Neuron (in vitro differentiated cells): ENCODE results near the gene PTPRN2.
"Not testable (repeated sequence)": the region's sequence is repeated elsewhere in the genome, so short reads cannot be mapped to it uniquely, and the experiment has no call there.

Experiments
- H2AFZ ChIP-seq: one replicate; pipeline ENCODE4 v1.6.1; 2013; ENCODE audit warnings: low read depth, mild to moderate bottlenecking, inconsistent platforms, low read length, moderate library complexity
- H3K27me3 ChIP-seq: one replicate; pipeline ENCODE4 v1.6.1; 2013; ENCODE audit warnings: low read length; ENCODE audit not compliant: insufficient read depth
- H3K36me3 ChIP-seq: one replicate; pipeline ENCODE4 v1.6.1; 2013; ENCODE audit warnings: low read length; ENCODE audit not compliant: insufficient read depth
- H3K4me1 ChIP-seq: one replicate; pipeline ENCODE4 v1.6.1; 2013; ENCODE audit warnings: low read length; ENCODE audit not compliant: insufficient read depth
- H3K4me3 ChIP-seq: 2 replicates; pipeline ENCODE4 v1.5.1; 2013; ENCODE audit warnings: mild to moderate bottlenecking, low read length, moderate library complexity
- H3K9me3 ChIP-seq: one replicate; pipeline ENCODE4 v1.6.1; 2013; ENCODE audit warnings: low read length

Gene PTPRN2

GRCh38 chr7:158443014-158443687 lies 144.5 kb downstream of the PTPRN2 start:
- Histone ChIP-seq H3K27me3 (peaks cover 5% of the 10 kb centered on the region), H3K9me3 (no peaks in the 10 kb centered on the region), H3K4me3 (no peak overlapping the region), H3K4me1 (no peaks in the 10 kb centered on the region), H2AFZ (no peak overlapping the region), H3K36me3 (no peaks in the 10 kb centered on the region)

- no peak overlapping the region for H3K4me3 ChIP-seq
- no peaks in the 10 kb centered on the region for H3K36me3 ChIP-seq
- H3K9me3 ChIP-seq = no peaks in the 10 kb centered on the region
- H2AFZ ChIP-seq = no peak overlapping the region
- no peaks in the 10 kb centered on the region for H3K4me1 ChIP-seq
- H3K27me3 ChIP-seq = peaks cover 5% of the 10 kb centered on the region
Observed at GRCh38 chr7:158442260-158442659, 145.4 kb downstream of the PTPRN2 start.

- Histone ChIP-seq H3K9me3 (no peaks in the 10 kb centered on the region), H3K4me1 (no peaks in the 10 kb centered on the region), H3K27me3 (no peaks in the 10 kb centered on the region), H2AFZ (no peak overlapping the region), H3K36me3 (no peaks in the 10 kb centered on the region), H3K4me3 (no peak overlapping the region)
Observed at GRCh38 chr7:158439035-158439434, 148.6 kb downstream of the PTPRN2 start.

- no peaks in the 10 kb centered on the region for H3K4me1 ChIP-seq
- H2AFZ ChIP-seq = no peak overlapping the region
- H3K4me3 ChIP-seq = no peak overlapping the region
- no peaks in the 10 kb centered on the region for H3K9me3 ChIP-seq
- no peaks in the 10 kb centered on the region for H3K36me3 ChIP-seq
- no peaks in the 10 kb centered on the region for H3K27me3 ChIP-seq
Observed at GRCh38 chr7:158432369-158433341, 155.0 kb downstream of the PTPRN2 start.

- Histone ChIP-seq H3K27me3 (no peaks in the 10 kb centered on the region), H3K4me3 (no peak overlapping the region), H3K36me3 (no peaks in the 10 kb centered on the region), H3K4me1 (no peaks in the 10 kb centered on the region), H2AFZ (no peak overlapping the region), H3K9me3 (no peaks in the 10 kb centered on the region)
Observed at GRCh38 chr7:158431941-158432347, 155.7 kb downstream of the PTPRN2 start.

GRCh38 chr7:158431055-158431940 lies 156.3 kb downstream of the PTPRN2 start:
- no peak overlapping the region for H2AFZ ChIP-seq
- H3K9me3 ChIP-seq = no peaks in the 10 kb centered on the region
- no peaks in the 10 kb centered on the region for H3K36me3 ChIP-seq
- no peak overlapping the region for H3K4me3 ChIP-seq
- no peaks in the 10 kb centered on the region for H3K4me1 ChIP-seq
- no peaks in the 10 kb centered on the region for H3K27me3 ChIP-seq

GRCh38 chr7:158430308-158431034 lies 157.2 kb downstream of the PTPRN2 start:
- no peaks in the 10 kb centered on the region for H3K9me3 ChIP-seq

GRCh38 chr7:158428837-158429753 lies 158.5 kb downstream of the PTPRN2 start:
- H3K4me3 ChIP-seq = no peak overlapping the region
- no peak overlapping the region for H2AFZ ChIP-seq
- no peaks in the 10 kb centered on the region for H3K4me1 ChIP-seq
- H3K9me3 ChIP-seq = no peaks in the 10 kb centered on the region
- H3K27me3 ChIP-seq = no peaks in the 10 kb centered on the region
- no peaks in the 10 kb centered on the region for H3K36me3 ChIP-seq

More at GRCh38 chr7:158430308-158431034, 157.2 kb downstream of the PTPRN2 start:
- Histone ChIP-seq H3K4me3 (no peak overlapping the region), H2AFZ (no peak overlapping the region), H3K27me3 (no peaks in the 10 kb centered on the region), H3K4me1 (no peaks in the 10 kb centered on the region), H3K36me3 (no peaks in the 10 kb centered on the region)

- no peaks in the 10 kb centered on the region for H3K4me1 ChIP-seq
- no peak overlapping the region for H3K4me3 ChIP-seq
- no peaks in the 10 kb centered on the region for H3K9me3 ChIP-seq
- no peaks in the 10 kb centered on the region for H3K36me3 ChIP-seq
- H2AFZ ChIP-seq = no peak overlapping the region
- H3K27me3 ChIP-seq = no peaks in the 10 kb centered on the region
Observed at GRCh38 chr7:158428131-158428836, 159.3 kb downstream of the PTPRN2 start.

- H3K36me3 ChIP-seq, H3K4me1 ChIP-seq, H3K4me3 ChIP-seq, H2AFZ ChIP-seq, H3K9me3 ChIP-seq, H3K27me3 ChIP-seq: not testable (repeated sequence)
Observed at GRCh38 chr7:158425676-158426075, 161.9 kb downstream of the PTPRN2 start.

- Histone ChIP-seq H2AFZ (no peak overlapping the region), H3K4me3 (no peak overlapping the region), H3K27me3 (no peaks in the 10 kb centered on the region), H3K36me3 (no peaks in the 10 kb centered on the region), H3K4me1 (no peaks in the 10 kb centered on the region), H3K9me3 (no peaks in the 10 kb centered on the region)
Observed at GRCh38 chr7:158424531-158424930, 163.1 kb downstream of the PTPRN2 start.
